CD4-positive, alpha-beta T cell treated with Interferon gamma for 1 hour (primary cell): ENCODE measurements around the gene XCL1.
"Not testable (repeated sequence)": the region's sequence is repeated elsewhere in the genome, so short reads cannot be mapped to it uniquely, and the experiment has no call there.

Source experiments
- DNase-seq: peaks from one replicate; pipeline ENCODE4 v3.0.0-alpha.2; 2020

XCL1 gene

GRCh38 chr1:168568346-168568745, 8.1 kb upstream of the XCL1 start:
- DNase-seq, result no peak

- no peak for DNase-seq
These were observed 5.8 kb upstream of the XCL1 start for GRCh38 chr1:168570652-168571051.

- DNase-seq, result no peak
These were observed 3.8 kb upstream of the XCL1 start for GRCh38 chr1:168572633-168573032.

- DNase-seq, result not testable (repeated sequence)
These were observed 2.2 kb upstream of the XCL1 start for GRCh38 chr1:168574234-168574633.

GRCh38 chr1:168578531-168579185, 2.3 kb downstream of the XCL1 start:
- DNase-seq, result not testable (repeated sequence)

GRCh38 chr1:168580290-168580689, 3.9 kb downstream of the XCL1 start:
- DNase-seq, result not testable (repeated sequence)

GRCh38 chr1:168580991-168581390, 4.6 kb downstream of the XCL1 start:
- DNase-seq, result not testable (repeated sequence)

- DNase-seq, result no peak
These were observed 5.6 kb downstream of the XCL1 start for GRCh38 chr1:168581817-168582572.

- DNase-seq, result no peak
These were observed 6.4 kb downstream of the XCL1 start for GRCh38 chr1:168582688-168583336.

GRCh38 chr1:168583571-168583970, 7.2 kb downstream of the XCL1 start:
- DNase-seq, result no peak

GRCh38 chr1:168585191-168585590, 8.8 kb downstream of the XCL1 start:
- no peak for DNase-seq

GRCh38 chr1:168585937-168586336, 9.5 kb downstream of the XCL1 start:
- DNase-seq, result no peak

GRCh38 chr1:168589167-168589566, 12.8 kb downstream of the XCL1 start:
- DNase-seq, result no peak

- no peak for DNase-seq
These were observed 14.7 kb downstream of the XCL1 start for GRCh38 chr1:168591066-168591465.

- no peak for DNase-seq
These were observed 15.3 kb downstream of the XCL1 start for GRCh38 chr1:168591641-168592250.

GRCh38 chr1:168595403-168595802, 19.0 kb downstream of the XCL1 start:
- not testable (repeated sequence) for DNase-seq

GRCh38 chr1:168598125-168598524, 21.7 kb downstream of the XCL1 start:
- no peak for DNase-seq

- no peak for DNase-seq
These were observed 22.5 kb downstream of the XCL1 start for GRCh38 chr1:168598892-168599291.

GRCh38 chr1:168599641-168600040, 23.2 kb downstream of the XCL1 start:
- DNase-seq, result no peak

- DNase-seq, result no peak
These were observed 24.6 kb downstream of the XCL1 start for GRCh38 chr1:168601051-168601450.

- peak; percentile 54 for DNase-seq
These were observed 27.2 kb downstream of the XCL1 start for GRCh38 chr1:168603501-168604110.

GRCh38 chr1:168605443-168605842, 29.0 kb downstream of the XCL1 start:
- DNase-seq, result no peak

- DNase-seq, result no peak
These were observed 29.7 kb downstream of the XCL1 start for GRCh38 chr1:168606096-168606495.
